Retina (tissue), 1 donor: ENCODE results near the gene COL4A2.
"Not testable (repeated sequence)": the region's sequence is repeated elsewhere in the genome, so short reads cannot be mapped to it uniquely, and the experiment has no call there.

Experiments used
- DNase-seq: peaks from one replicate; pipeline ENCODE4 v3.0.0-alpha.2; 2016

COL4A2 gene

DNA sequence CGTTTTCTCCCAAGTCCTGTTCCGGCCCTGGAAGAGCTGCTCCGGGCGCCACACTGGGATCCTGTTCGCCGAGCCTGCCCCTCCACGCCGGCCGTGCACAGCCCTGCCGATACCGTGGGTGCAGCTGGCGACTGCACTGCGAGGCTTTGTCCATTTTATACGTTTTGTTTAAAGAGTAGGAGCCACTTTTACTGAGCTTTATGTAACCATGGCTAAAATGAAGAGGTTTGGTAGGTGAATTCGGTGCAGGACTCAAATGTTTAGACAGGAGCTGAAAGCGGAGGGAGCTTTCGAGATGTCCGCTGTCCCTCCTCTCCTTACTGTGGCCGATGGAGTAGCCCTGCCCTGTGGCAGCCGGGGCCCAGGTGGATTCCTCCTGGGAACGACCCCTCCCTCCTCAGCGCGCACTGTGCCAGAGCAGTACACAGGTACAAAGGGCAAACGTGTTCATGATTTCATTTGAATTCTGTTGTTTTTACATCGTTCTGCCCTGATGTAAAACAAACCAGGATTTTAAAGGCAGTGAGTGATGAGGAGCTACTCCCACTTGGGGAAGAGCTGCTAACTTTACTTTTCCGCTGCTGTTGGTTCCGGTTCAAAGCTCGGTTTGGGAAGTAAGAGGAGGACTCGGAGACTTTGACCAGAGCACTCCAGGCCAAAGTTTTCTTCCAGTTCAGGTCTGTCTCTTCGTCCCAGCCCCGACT is 1.7 kb downstream of the COL4A2 start:
- DNase-seq = no peak

DNA sequence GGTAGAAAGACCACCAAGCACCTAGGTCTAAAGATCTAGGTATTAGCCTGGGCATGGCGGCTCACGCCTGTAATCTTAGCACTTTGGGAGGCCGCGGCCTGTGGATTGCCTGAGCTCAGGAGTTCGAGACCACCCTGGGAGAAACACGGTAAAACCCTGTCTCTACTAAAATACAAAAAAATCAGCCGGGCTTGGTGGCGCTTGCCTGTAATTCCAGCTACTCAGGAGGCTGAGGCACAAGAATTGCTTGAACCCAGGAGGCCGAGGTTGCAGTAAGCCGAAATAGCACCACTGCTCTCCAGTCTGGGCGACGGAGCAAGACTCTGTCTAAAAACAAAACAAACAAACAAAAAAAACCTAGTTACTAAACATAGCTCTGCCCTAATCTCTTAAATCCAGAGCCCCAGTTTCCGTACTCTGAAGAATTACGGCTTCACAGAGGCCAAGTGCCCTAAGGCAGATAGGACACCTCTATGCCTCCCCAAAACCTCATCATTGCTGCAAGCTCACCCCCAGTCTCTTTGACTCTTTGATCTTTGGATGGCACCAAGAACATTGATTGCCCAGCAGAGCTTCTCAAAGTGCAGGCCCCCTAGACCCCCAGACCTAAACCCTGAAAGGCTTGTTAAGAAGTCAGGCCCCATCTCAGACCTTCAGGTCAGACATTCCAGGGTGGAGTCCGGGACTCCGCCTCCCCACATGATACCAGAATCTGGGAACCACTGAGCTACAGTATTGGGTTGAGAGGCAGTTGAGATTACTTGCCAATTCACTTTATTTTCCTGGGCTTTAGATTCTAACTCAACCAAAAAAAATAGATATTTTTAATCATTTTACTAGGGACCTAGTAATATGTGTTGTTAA is 2.8 kb downstream of the COL4A2 start:
- DNase-seq = no peak

DNA sequence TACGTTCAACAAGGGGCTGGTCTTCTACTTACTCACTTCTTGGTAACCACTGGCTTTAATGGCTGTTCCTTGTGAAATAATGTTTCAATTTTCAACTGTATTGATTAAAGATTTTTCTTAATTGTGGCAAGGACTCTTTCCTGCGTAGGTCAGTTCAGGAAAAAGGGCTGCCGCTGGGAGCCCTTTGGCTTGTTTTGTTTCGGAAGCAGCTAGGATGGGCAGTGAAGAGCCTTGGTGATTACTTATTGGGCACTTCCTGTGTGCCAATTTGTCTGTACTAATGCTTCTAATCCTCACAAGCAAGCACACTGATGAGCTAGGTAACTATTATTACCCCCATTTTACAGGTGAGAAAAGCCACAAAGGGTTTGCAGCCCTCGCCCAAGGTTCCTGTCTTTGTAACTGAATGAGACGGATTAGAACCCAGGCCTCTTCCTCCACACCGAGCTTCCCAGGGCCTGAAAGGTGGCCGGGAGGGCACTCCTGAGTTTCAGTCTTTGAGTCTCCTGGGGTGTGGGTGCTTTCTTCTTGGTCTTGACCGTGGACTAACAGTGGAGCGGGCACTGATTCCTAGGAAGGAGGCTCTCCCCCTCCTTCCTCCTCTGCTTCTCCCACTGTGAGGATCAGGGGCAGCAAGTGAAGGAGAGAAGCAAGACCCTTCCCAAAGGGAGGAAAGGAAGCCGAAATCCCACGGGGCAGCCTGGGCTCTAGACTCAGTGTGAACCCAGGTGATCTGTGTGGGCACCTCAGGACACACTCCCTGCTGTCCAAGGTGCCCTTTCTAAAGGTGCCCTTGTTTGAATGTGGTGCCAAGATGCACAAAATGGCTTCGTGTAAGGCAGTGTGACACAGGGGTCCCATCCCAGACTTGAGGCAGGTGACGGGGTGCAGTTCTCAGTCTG is 3.7 kb downstream of the COL4A2 start:
- DNase-seq = no peak

DNA sequence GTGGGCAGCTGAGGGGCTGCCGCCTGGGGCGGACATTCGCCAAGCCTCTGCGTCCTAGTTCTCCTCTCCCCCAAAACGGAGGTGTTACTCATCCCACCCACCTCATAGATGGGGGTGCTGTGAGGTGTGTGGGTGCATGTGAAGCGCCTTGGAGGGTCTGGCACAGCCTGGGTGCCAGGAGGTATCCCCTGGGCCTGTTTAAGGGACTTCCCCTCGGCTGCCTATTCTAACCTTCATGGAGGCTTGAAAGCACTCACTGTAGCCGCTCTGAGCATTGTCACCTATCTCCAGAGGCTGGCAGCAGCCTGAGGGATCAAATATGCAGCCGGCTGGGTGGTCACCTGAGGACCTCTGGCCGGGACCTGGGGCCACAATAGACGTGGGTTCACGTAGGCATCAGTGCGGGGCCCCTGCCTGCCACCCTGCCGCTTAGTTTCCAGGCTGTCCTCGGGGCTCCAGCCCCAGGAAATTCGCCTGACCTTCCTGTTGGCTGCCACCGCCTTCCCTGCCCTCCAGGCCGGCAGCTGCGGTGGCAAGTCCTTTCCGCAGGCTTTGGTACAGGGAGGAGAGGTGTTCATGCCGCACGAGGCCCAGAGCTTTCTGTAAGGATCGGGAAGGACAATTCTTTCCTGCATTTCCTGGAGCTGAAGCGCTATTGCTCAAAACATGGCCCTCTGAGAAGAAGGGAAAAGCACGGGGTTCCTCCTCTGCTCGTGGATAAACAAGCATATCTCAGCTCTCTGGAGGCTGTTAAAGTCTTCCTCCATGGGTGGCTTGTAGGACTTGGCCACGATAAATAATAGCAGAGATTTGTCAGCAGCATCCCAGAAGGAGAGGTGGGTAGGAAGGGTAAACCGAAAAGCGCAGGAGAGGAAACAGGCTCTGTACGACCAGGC is 4.6 kb downstream of the COL4A2 start:
- DNase-seq = no peak

DNA sequence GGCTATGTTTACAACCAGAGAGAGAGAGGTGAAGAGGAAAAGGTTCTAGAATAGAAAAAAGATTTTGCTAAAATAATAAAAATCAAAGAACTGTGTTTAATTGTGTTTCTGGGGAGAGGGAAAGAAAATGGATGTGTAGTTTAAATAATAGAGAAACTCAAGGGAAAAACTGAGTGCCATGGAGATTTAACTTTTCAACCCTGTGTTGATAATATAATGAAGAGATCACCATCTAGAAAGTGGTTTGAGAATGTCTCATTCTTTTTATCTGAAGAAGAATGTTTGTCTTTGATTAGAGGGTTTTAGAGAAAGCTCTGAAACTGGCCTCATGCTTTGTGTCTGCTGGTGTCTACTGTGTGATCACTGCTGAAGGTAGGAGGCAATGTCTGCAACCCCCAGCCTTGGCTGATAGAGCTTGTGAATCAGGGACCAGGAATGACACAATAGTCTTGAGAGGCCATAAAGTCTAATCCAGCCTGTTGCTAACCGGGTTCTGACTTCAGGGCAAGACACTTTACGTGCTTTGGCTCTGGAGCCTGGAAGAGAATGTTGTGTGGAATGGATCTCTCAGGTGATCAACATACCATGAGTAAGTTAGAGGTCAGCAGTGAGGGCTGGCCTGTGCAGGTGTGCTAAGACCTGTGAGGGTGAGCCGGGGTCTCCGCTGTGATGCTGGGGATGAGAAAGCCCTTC is 5.4 kb downstream of the COL4A2 start:
- no peak for DNase-seq

DNA sequence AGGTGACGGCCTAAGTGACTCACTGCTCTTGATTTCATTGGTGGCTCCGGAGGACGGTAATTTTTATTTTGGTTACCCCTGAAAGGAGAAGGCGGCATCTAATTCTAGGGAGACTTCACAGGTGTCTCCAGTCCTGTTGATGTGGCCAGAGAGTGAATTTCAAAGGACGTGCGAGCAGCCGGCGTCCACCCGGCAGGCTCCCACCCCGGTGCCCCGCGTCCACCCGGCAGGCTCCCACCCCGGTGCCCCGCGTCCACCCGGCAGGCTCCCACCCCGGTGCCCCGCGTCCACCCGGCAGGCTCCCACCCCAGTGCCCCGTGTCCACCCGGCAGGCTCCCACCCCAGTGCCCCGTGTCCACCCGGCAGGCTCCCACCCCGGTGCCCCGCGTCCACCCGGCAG is 6.2 kb downstream of the COL4A2 start:
- DNase-seq = not testable (repeated sequence)

DNA sequence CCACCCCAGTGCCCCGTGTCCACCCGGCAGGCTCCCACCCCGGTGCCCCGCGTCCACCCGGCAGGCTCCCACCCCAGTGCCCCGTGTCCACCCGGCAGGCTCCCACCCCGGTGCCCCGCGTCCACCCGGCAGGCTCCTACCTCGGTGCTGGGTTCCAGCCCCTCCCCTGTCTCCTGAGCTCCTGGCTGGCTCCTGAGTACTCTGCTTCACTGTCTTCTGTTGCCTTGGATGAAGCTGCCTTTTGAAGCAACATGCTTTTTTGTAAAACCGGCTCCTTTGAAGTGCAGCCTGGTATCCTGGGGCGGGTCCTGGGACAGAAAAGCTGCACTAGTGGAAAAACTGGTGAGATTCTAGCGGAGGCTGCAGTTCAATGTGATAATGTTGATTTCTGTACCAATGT is 6.6 kb downstream of the COL4A2 start:
- not testable (repeated sequence) for DNase-seq

DNA sequence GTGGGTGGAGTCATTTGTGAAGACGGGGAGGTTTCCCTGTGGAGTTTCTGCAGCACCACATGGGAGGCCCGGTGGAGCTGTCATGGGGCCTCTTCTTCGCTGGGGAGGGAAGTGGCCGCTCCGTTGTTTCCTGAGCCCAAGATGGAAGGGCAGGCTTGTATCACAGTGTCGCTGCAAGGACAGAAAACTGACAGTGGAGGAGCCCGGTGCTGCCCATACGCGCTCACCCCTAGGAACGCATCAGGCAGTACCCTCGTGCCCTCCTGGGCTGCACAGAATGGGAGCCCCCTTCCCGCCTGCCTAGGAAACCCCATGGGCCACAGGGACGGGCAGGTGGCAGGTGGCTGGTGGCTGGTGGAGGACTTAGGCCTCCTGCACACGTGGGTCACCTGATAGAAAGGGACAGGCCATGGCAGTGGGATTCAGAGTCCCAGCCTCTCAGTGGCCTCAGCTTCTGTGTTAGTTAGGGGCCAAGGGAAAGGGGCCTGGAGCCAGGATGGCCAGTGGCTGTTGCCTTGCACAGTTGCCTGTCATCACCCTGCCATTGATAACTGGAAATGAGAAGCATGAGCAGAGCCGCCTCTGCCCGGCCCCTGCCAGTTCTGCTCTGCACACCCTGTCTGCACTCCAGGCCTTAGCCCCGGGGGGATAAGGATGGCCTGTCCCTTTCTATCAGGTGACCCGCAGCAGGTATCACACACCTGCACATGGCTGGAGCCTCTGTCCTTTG is 7.6 kb downstream of the COL4A2 start:
- DNase-seq = no peak

DNA sequence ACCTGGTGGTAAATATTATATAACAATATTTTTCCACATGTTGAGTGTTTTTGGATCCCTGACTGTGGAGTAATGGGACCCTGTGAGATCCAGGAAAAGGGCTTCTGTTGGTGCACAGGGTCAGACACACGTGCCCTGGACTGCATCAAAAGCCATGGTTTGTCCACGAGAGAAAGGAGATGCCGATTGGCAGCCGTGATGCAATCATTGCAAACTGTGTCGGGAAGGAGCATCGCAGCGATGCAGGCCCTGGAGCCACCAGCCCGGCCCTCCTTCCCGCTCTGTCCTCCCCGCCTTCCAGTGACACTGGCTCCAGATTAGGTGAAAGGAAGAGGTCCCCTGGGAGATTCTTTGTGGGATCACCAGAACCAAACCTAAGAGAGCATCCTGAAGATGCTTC is 9.1 kb downstream of the COL4A2 start:
- no peak for DNase-seq

DNA sequence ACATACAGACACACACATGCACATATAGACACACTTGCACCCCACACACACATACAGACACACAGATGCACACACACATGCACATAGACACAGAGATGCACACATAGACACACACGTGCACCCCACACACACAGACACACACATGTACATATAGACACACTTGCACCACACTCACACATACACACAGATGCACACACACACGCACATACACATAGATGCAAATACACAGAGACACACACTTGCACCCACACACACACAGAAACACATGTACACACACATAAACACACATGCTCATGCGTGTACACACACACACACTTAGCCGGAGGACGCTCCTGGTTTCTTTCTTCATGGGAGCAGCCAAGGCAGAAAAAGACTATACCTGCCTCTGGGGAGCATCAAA is 10.0 kb downstream of the COL4A2 start:
- DNase-seq = no peak

DNA sequence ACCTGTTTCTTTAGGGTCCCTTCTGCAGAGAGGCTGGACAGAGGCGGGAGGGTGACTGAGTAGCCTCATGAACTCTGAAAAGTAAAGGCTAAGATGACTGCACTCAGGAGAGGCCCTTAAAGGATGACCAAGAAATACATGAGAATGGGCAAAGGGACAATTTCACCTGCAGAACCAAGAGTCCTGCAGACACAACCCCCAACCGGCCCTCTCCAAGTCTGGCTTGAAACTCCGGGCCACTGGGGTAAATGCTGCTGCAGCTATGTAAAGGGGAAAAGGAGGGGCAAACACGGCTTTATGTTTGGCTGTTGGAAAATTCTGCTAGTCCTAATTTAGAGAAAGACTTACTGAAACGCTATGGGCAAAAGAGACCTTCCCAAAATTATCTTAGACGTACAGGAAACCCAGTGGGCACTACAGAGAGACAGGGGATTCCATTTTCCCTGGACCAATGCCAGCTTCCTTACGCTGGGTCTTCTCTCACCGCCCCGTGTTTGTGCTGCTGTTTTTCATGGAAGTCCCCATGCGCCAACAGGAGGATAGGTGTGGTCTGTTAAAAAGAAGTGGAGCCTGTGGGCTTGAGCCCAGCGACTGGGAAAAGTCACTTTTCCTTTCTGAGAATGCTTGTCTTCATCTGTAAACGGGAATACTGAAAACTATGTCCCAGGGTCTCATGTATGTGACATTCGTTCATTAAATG is 10.6 kb downstream of the COL4A2 start:
- no peak for DNase-seq

DNA sequence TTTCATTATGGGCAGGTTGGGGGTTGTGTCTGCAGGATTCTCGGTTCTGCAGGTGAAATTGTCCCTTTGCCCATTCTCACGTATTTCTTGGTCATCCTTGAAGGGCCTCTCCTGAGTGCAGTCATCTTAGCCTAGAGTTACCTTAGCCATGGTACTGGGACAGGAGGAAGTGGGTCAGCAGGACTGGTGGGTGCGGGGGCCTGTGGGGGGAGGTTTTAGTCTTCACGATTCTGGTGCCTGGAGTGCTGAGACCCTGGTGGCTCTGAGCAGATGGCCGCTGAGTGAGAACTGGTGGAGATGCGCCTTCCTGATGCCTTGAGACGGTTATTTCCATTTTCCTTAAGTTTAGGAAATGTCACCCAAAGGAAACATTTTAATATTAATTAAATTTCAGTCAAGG is 11.8 kb downstream of the COL4A2 start:
- no peak for DNase-seq

DNA sequence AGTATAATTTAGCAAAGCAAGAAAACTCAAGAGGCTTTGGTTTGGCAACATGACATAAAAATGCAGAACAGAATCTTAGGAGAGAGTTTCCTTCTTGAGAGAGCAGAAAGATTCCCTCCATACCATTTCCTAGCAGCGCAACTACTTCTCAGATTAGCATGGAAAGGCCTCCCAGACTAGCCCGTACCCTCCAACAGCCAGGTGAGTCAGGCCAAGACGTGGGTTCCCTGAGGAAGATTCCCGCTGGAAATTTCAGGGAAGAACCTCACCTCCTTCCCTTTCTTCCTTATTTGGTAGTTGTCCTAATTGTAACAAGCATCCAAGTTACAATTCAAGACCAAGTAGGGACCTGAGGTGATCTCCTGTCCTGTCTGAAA is 12.3 kb downstream of the COL4A2 start:
- DNase-seq = no peak

DNA sequence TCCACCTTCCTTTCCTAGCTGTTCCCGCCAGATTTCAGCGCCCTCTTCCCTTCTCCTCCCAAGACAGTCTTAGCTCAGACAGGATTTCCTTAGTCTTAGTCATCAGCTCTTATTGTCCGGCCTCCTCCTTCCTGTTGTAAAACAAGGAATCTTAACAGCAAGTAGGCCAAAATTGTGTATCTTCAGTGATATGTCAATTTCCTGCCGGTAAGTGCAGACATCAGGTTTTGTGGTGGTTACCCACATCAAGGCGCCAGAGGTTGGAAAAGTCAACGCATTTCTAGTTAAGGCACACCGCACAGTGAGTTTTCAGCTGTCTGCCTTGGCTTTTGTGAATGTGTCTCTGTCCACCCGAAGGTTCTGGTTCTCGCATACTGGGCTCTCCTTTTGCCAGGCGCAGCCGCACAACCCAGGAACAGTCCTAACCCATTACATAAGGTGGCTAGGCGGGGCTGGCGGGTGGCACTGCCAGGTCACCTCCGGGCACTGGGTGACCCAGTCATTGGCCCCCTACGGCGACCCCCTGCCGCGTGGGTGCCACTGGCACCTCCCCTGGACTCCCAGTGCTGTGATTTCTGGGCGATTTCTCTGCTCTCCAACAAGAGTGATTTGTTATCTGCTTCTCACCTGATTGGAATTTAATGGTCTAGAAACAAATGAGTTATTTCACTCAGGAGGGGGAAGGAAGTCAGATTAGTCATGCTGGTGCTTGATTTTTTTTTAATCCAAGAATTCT is 12.9 kb downstream of the COL4A2 start:
- no peak for DNase-seq

DNA sequence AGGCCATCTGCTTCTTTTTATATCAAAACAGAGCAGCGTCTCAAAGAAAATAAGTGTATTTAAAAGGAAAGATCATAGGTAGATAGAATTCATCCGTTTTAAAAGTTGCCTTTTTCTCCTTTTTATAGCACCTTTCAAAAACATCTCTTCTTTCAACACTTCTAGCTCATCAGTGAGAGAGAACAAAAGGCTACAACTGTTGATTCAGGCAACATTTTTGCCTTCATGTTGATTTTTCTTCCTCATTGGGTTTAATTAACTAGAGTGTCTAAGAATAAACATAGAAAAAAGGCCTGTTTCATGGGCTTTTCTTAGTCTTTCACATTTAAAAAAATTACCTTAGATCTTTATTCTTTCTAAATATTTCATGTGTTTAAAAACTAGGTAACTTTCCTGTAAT is 13.6 kb downstream of the COL4A2 start:
- no peak for DNase-seq

DNA sequence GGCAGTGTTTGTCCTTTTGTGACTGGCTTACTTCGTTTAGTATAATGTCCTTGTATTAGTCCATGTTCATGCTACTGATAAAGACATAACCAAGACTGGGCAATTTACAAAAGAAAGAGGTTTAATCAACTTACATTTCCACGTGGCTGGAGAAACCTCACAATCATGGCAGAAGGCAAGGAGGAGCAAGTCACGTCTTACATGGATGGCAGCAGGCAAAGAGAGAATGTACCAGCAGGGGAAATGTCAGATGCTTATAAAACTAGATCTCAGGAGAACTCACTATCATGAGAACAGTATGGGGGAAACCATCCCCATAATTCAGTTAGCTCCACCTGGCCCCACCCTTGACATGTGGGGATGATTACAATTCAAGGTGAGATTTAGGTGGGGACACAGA is 14.5 kb downstream of the COL4A2 start:
- not testable (repeated sequence) for DNase-seq

DNA sequence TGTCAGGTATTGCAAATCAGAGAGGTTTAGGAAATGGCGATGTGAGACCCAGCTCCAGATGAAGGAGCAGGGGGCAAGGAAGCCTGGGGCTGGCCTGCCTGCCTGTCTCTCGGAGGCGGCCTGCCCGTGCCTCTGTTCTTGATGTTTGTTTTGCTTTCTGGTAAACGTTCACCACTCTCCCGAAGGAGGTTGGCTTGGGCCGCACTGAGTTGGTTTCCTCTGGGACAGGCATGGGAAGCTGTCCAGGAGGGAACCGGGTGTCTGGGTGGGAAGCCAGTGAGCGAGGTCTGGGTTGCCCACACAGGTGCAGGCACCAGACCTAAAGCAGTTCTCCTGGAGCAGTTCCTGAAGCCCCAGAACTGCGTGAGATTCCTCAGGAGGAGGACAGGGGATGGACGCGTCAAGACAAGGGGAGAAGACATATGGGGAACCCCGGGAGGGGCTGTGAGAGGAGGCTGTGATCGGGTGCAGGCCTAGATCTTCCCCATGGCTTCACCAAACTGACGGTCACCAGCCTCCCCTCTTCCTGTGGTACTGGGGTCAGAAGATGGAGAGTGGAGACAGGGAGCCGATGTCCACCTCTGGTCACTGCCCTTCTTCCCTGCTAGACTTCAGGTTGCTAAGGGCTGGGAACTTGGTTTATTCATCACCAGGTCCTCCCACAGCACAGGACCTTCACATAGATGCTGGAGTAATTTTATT is 15.2 kb downstream of the COL4A2 start:
- no peak for DNase-seq

DNA sequence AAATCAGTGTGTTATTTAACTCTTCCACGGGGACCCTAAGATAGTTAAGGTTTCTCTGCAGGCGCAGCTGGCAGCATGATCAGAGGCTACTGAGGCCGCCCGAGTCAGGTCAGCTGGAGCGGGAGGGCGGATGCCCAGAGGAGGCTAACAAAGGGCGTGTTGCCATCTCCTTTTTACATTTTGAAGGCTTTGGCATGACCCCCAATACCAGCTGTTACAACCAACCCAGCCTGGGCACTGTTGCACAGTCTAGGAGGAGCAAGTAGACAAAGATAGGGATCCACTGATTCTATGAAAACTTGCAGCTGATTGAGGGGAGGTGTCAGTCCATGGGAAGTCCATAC is 15.7 kb downstream of the COL4A2 start:
- DNase-seq = no peak
